GM12801 (cell line): ENCODE measurements around the gene AGTR2.

Experiments
- CTCF ChIP-seq: IDR thresholded peaks from one replicate; pipeline ENCODE4 v1.5.1; 2011; ENCODE audit warnings: control low read depth; ENCODE audit not compliant: insufficient read length; ENCODE audit errors: extremely low read depth

The AGTR2 gene

DNA sequence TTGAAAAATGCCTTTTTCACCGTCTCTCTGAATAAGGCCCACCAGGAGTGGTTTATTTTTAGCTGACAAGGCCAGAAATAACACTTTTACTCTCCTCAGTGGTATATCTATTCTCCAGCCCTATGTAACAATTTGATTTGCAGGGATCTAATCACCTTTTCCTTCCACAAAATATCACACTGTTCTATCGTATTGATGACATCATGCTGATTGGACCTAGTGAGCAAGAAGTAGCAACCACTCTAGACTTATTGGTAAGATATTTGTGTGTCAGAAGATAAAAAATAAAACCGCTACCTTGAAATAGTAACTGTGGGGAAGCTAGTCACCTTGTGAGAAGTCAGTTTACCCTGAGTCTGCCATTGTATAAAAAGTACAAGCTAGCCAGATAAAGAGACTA lies 27.7 kb downstream of the AGTR2 start:
- TF ChIP-seq CTCF = no peak

GRCh38 chrX:116198810-116199209 lies 28.3 kb downstream of the AGTR2 start:
- TF ChIP-seq CTCF = no peak

DNA sequence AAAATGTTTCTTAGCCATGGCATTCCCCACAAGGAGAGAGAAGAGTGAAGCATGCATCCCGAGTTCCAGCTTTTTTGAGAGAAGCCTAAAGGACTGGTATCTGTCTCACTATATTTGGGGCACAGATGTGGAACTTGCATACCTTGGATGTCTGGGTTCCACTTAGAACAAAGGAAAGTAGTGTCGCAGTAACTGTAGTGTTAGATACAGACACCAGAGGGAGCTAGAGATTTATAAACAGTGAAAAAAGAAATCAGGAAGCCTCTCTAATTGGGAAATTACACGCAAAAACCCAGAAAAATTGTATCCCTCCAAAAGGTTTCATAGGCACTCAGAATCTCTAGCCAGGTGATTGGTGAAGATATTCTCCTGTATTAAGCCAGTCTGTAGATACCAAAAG lies 34.4 kb downstream of the AGTR2 start:
- TF ChIP-seq CTCF = no peak

- TF ChIP-seq CTCF = no peak
Measured at GRCh38 chrX:116213262-116213661, 42.7 kb downstream of the AGTR2 start.
